Measurements from ENCODE around the gene ABCG1. TPM values are rescaled to one million over a fixed set of nuclear protein-coding genes. Genes with fewer than 3 reads are reported as not detected.

Gene ABCG1
- total RNA-seq, 4 donors from 2014 or later: 2.6 to 10.9 (median 3.7) TPM

DNA sequence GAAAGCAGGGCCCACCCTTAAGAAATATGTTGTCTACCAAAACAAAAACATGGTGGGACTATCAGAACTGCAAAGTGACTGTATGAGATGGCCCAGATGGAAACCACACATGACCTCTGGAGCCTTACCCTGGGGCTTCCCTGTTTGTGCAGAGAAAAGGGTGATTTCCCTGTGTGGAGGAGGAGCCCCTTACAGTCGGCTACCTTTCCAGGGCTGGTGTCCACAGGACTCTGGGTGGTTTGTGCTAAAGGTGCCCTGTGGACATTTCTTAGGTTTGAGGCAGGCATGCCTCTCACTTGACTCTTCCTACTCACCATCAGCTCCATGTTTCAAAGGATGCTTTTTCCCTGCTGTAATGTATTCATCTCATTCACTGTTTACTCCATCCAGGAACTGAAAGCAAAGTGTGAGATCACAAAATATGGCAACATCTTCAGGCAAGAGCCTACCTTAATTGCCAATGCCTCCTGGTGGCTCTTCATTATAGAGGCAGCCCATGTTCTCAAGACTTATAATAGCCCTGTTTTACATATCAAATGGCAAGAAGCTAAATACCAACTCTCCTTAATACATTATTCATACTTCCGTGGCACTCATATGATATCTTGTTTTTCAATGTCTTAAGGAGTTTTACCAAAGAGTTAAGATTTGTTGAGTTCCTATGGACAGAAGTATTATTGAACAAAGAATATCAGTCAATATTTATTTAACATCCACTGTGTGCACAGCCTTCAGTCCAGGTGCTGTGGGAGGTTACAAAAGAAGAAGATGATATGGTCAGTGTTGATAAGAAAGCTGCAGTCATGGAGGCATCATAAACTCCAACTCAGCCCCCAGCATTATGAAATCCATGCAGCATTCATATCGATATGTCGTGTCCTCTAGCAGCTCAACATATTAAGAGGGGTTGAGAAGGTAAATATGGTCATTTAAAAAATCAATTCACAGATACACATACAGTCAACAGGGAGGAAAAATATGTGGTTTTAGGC, 111.7 kb downstream of the ABCG1 start:
- no peak for DNase-seq
- WGBS, 2 donors: 76 to 90% methylated on average over 4 of the region's 4 CpGs
- Histone ChIP-seq H3K36me3 (no peaks in the 10 kb centered on the region), H3K4me1 (no peaks in the 10 kb centered on the region), H3K9me3 (no peaks in the 10 kb centered on the region), H3K27me3 (peaks cover 0 to 52% (median 0%) of the 10 kb centered on the region in 4 donors), H3K27ac (no peak overlapping the region), H3K4me3 (no peak overlapping the region)
- no peak for TF ChIP-seq POLR2A (IDR thresholded peaks at IDR 0.05)
- TF ChIP-seq, protein P1, sequence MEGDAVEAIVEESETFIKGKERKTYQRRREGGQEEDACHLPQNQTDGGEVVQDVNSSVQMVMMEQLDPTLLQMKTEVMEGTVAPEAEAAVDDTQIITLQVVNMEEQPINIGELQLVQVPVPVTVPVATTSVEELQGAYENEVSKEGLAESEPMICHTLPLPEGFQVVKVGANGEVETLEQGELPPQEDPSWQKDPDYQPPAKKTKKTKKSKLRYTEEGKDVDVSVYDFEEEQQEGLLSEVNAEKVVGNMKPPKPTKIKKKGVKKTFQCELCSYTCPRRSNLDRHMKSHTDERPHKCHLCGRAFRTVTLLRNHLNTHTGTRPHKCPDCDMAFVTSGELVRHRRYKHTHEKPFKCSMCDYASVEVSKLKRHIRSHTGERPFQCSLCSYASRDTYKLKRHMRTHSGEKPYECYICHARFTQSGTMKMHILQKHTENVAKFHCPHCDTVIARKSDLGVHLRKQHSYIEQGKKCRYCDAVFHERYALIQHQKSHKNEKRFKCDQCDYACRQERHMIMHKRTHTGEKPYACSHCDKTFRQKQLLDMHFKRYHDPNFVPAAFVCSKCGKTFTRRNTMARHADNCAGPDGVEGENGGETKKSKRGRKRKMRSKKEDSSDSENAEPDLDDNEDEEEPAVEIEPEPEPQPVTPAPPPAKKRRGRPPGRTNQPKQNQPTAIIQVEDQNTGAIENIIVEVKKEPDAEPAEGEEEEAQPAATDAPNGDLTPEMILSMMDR (IDR thresholded peaks at IDR 0.05): no peak
- intact Hi-C loops (cut with DNase I): loop anchor here (10.0 kb wide), 1 partner anchor 204 kb away; no protein-coding TSS in a partner anchor

DNA sequence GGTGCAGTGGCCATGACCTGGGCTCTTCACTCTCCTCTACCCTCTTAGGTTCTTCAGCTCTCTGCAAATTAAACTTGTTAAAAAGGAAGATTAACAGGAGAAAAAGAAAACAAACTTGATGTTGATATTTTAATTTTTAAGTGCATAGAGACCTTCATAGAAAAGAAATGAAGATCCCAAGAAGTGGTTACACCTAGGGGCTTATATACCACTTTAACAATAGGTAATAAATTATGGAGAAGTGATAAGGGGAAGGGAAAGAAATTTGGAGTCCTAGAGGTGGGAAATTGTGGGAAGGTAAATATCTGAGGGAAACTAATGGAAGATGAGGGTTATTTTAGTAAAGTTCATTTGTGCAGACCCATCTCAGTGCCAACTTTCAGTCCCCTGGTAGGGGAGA, 112.7 kb downstream of the ABCG1 start:
- intact Hi-C loops (cut with DNase I): loop anchor here (10.0 kb wide), 1 partner anchor 203 kb away; no protein-coding TSS in a partner anchor
- Histone ChIP-seq H3K4me3 (no peak overlapping the region), H3K4me1 (no peaks in the 10 kb centered on the region), H3K9me3 (no peaks in the 10 kb centered on the region), H3K27me3 (peaks cover 0 to 54% (median 0%) of the 10 kb centered on the region in 4 donors), H3K27ac (no peak overlapping the region), H3K36me3 (no peaks in the 10 kb centered on the region)
- TF ChIP-seq, protein P1 (IDR thresholded peaks at IDR 0.05): no peak
- no peak for TF ChIP-seq POLR2A (IDR thresholded peaks at IDR 0.05)
- DNase-seq: no peak

DNA sequence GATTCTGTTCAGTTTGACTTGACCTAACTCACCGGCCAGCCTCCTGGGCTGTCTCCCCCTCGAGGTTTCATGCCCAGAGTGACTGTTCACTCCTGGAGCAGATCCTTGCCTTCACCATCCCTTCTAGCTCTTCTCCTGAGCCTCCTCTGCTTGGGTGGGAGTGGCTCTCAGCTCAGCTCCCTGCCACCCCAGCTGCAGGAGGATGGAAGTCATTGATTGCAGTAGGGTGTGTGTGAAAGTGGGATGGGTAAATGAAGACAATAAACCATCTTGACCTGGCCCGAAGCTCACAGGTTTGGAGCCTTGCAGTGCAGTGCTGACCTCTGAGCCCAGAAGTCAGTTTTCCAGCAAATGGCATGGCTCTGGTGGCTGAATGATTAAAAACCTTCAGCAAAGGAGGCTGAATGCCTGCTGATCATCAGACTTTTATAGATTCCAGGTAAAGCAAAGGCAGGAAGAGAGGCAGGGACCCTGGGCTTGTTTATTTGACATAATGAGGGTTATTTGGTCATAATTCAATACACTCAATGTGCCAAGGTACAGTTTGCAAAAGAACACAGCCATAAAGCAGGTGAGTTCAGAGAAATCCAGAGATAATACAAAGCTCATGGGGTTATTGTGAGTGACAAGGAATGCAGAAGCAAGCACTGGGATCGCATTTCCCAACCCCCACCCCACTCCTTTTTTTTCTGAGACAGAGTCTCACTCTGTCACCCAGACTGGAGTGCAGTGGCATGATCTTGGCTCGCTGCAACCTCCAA, 113.8 kb downstream of the ABCG1 start:
- 47 to 61% methylated on average over 3 to 5 of the region's 5 CpGs for WGBS, 2 donors
- H3K4me1 ChIP-seq: peaks cover 0 to 5% (median 3%) of the 10 kb centered on the region in 3 donors
- intact Hi-C loops (cut with DNase I): loop anchor here (10.0 kb wide), 1 partner anchor 202 kb away; no protein-coding TSS in a partner anchor
- H3K36me3 ChIP-seq: no peaks in the 10 kb centered on the region
- H3K27me3 ChIP-seq: peaks cover 0 to 60% (median 0%) of the 10 kb centered on the region in 4 donors
- no peak overlapping the region for H3K4me3 ChIP-seq
- TF ChIP-seq POLR2A (IDR thresholded peaks at IDR 0.05): no peak
- TF ChIP-seq, protein P1 (IDR thresholded peaks at IDR 0.05): no peak
- H3K27ac ChIP-seq: no peak overlapping the region
- no peaks in the 10 kb centered on the region for H3K9me3 ChIP-seq
- DNase-seq: no peak

DNA sequence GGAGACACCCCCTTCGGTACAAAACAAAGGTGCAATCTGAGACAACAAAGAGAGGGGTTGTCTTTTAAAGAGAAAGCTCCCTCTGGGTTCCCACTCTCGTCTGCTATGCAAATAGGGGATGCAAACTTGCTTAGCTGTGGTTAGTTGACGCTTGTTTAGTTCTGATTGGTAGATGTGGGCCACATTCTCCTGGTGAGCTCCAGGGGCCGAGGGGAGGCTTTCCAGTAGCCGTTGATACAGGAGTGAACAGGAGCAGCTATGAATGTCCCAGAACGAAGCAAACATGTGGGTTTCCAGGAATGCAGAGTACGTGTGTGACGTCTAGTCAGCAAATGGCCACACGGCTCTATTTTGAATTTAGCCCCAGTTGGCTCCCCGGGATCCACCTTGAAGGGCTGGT, 117.1 kb downstream of the ABCG1 start:
- TF ChIP-seq POLR2A (IDR thresholded peaks at IDR 0.05): no peak
- TF ChIP-seq, protein P1 (IDR thresholded peaks at IDR 0.05): no peak
- H3K27me3 ChIP-seq: peaks cover 0 to 60% (median 0%) of the 10 kb centered on the region in 4 donors
- 49 to 53% methylated on average over 10 of the region's 10 CpGs for WGBS, 2 donors
- DNase-seq: no peak
- no peaks in the 10 kb centered on the region for H3K36me3 ChIP-seq
- no peaks in the 10 kb centered on the region for H3K9me3 ChIP-seq
- intact Hi-C loops (cut with DNase I): loop anchor here (10.0 kb wide), 1 partner anchor 199 kb away; no protein-coding TSS in a partner anchor
- no peak overlapping the region for H3K27ac ChIP-seq
- peaks cover 6 to 30% (median 9%) of the 10 kb centered on the region in 3 donors for H3K4me1 ChIP-seq
- H3K4me3 ChIP-seq: no peak overlapping the region
